GM12865 (cell line): Measurements from ENCODE around the gene BANP.
A peak's percentile ranks its signal among the peaks of the same experiment; 100 is the strongest.

Experiments
- DNase-seq: peaks from one replicate; pipeline ENCODE4 v3.0.0; 2010; ENCODE audit warnings: low read depth
- H3K4me3 ChIP-seq: 2 replicates; pipeline ENCODE4 v1.5.1; 2011; ENCODE audit warnings: mild to moderate bottlenecking, low read depth, low read length, control low read depth
- CTCF ChIP-seq: IDR thresholded peaks from 2 replicates; pipeline ENCODE4 v1.5.1; 2011; ENCODE audit warnings: low read length, control low read depth, low read depth, inconsistent platforms; ENCODE audit not compliant: insufficient read depth; ENCODE audit errors: missing control alignments

Gene BANP

GRCh38 chr16:87954826-87955225, 3.6 kb downstream of the BANP start:
- TF ChIP-seq CTCF = no peak
- H3K4me3 ChIP-seq = no peak overlapping the region
- DNase-seq = no peak

GRCh38 chr16:87955302-87956097, 4.3 kb downstream of the BANP start:
- no peak for TF ChIP-seq CTCF
- H3K4me3 ChIP-seq = no peak overlapping the region

GRCh38 chr16:87956098-87956364, 4.8 kb downstream of the BANP start:
- no peak for DNase-seq
- TF ChIP-seq CTCF = no peak
- H3K4me3 ChIP-seq = peak overlapping the region; percentile 17; the same call in 1 of the 2 replicates

More at GRCh38 chr16:87955302-87956097, 4.3 kb downstream of the BANP start:
- no peak for DNase-seq

GRCh38 chr16:87956365-87957231, 5.4 kb downstream of the BANP start:
- peak; percentile 82 for DNase-seq
- peak overlapping the region; percentile 17 for H3K4me3 ChIP-seq
- TF ChIP-seq CTCF = peak; percentile 45

GRCh38 chr16:87957296-87958094, 6.3 kb downstream of the BANP start:
- TF ChIP-seq CTCF = no peak
- DNase-seq = no peak
- H3K4me3 ChIP-seq = no peak overlapping the region

GRCh38 chr16:87958632-87959031, 7.4 kb downstream of the BANP start:
- no peak for DNase-seq
- TF ChIP-seq CTCF = no peak
- no peak overlapping the region for H3K4me3 ChIP-seq
